ENCODE measurements around the gene GLS.

The GLS gene

DNA sequence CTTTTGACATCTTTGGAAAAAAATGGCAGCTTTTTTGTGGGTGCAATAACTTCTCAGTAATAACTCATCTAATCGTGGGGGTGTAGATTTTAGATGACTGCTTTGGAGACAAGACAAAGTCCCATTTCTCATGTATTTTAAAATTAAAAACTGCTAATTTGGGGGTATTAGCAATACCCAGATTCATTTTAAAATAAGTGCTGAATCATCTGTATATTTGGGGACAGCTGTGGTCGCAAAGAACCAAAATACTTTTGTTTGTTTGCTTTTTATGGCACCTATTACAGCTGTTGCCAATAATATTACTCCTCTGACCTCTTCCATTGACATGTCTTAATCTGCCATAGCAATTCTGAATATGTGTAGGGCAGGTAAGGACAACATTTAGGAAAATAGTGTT is 87.9 kb downstream of the GLS start:
- in situ Hi-C loops (cut with HindIII; ENCODE audit: low sequenced_read_pairs): no loop called here

DNA sequence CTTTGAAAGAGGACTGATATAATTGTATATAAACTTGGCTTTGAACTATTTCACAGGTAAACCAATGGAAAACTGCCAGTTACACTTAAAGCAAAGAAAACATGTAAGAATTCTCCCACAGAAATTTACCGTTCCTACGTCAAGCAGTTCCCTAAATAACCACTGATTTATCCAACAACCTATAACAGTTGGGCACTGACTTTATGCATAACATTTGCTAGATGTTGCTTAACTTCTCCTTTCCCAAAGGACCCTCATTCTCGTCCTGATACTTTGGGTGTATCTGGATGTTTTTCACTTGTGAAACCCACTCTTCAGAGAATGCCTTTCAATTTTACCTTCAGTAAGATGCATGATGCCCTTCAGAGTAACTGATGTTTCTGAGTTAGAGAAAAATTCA is 89.5 kb downstream of the GLS start:
- in situ Hi-C loops (cut with HindIII; ENCODE audit: low sequenced_read_pairs): no loop called here

DNA sequence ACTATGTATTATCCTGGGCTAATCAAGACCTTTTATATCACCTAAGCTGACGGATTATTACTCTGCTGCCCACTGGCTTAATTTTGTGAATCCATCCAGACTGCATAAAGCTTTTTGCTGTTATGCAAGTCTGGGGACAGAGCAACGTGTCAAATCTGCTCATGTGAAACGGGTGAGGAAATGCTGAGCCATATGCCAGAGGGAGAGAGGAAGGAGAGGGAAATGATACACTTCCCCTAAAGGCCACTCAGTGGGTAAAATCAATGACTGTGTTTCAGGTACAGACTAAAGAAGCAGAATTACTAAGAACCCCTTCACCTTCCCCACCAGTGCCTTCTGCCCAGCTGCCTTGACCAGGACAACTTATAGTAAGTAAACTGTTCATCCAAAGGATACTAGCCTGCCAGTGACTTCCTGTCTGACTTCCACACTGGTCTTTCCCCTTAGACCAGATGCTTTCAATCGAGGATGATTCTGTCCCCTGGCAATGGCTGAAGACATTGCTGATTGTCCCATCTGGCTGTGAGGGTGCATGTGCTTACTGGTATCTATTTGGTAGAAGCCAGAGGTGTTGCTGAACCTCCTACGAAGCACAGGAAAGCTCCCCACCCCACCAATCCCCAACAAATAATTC is 90.4 kb downstream of the GLS start:
- in situ Hi-C loops (cut with HindIII; ENCODE audit: low sequenced_read_pairs): no loop called here

DNA sequence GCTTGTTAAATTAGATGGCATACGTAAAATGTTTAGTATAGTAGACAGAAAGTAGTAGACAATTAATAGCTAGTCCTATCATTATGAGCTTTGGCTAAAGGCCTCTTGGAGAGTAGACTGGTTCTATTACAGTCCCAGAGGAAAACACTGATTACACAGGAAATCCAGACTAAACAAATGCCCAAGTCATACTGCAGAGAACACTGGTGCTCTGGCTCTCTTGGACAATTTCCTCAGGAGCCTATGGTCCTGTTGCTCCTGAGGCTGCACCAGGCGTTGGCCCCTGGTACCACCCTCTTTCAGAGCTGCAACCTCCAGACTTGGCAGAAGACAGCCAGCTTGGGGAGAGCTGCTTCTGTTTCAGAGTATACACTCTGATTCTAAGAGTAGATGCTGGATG is 91.6 kb downstream of the GLS start:
- in situ Hi-C loops (cut with HindIII; ENCODE audit: low sequenced_read_pairs): no loop called here

DNA sequence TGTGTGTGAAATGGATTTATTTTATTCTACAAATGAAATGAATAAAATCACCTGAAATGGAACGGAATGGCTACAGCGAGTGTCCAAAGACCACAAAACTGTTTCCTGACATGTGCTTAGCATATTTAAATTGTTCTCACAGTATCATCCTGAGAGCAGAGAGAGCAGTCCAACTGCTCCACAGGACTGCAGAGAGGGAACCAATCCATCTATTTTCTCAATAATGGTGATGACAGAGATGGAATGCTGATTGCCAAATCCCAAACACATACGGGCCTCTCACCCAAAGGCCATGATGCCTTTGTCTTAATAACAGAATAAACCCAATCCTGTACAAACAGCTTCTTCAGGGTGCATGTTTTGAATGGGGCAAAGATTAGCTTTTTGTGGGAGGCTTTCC is 92.2 kb downstream of the GLS start:
- in situ Hi-C loops (cut with HindIII; ENCODE audit: low sequenced_read_pairs): no loop called here

DNA sequence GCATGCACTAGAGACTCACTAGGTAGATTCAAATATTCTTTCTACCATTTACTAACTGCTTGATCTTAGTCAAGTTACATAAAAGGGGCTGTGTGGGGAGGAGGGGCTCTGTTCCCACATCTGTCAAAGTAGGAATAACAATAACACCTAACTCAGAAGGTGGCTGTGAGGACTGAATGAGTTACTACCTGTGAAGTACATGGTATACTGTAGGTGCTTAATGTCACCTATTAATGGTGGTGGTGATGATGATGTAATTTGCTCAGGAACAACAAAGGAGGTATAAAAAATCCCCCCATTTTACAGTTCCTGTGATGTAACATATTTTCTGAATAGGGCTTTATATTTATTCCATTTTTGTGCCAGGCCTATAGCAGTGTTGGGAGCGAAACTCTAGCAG is 92.6 kb downstream of the GLS start:
- in situ Hi-C loops (cut with HindIII; ENCODE audit: low sequenced_read_pairs): no loop called here

DNA sequence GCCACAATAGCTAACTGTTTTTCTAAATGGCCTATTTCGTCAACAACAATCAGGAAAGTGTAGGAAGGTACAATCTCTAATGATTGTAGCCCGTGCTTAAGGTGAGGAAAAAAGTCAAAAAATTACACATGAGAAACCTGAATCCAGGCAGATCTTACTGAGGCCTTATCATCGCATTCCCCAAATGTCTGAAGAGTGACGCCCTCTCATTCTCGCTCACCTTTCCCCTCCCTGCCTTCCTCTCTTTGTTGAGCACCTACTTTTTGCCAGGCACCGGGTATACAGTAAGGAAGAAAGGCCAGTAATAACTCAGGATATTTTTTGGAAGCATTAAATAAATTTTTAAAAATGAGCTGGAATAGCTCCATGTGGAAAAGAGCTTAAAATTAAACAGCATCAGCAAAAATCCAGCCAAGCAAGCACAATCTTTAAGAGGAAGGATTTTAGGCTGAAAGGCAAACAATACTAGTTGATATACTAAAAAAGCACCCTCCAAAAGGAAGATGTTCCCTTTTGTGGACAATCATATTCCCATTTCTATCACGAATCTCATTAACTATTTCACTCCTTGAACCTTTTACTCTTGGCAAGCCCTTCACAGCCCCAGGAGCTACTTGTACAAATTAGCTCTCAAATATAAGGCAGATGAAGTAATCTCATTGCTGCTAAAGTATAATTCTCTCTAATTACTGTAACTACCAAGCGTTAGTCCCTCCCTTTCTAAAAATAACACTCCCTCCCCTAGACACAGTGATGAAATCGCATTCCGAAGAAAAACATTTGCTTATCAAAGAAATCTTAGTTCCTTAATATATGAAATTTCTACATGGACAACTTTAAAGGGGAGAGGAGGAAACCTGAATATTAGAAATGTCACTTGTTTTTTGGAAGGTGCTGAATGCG is 93.4 kb downstream of the GLS start:
- in situ Hi-C loops (cut with HindIII; ENCODE audit: low sequenced_read_pairs): no loop called here

DNA sequence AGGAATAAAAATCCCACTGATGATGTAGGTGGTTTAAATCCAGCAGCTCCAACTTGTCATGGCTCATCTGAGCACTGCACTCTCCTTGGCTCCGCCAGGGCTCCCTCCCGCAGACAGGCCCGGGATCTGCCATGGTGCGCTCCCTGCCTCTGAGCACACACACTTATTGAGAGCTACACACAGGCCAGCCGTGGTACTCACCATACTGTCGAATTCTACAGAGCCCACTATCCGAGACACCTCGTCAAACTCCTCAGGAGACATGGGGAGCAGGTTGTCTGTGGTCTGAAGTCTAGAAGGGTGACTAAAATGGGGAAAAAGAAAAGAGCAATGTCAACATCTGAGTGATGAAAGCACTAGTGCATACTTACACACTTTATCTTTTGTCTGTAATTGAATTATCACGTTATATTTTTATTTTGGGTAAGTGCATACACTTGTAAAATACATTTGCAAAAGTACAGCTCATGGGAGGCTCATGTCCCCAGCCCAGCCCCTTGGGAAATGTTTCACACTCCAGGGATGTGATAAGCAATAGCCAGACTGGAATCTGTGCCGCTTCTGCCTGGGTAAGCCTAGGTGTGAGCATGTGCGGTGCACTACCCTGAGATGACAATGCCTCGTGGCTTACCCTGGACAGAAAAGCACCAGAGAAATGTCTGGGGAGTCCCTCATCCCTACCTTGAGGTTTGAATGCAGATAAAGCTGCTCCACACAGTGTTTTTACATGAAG is 94.2 kb downstream of the GLS start:
- in situ Hi-C loops (cut with HindIII; ENCODE audit: low sequenced_read_pairs): no loop called here

DNA sequence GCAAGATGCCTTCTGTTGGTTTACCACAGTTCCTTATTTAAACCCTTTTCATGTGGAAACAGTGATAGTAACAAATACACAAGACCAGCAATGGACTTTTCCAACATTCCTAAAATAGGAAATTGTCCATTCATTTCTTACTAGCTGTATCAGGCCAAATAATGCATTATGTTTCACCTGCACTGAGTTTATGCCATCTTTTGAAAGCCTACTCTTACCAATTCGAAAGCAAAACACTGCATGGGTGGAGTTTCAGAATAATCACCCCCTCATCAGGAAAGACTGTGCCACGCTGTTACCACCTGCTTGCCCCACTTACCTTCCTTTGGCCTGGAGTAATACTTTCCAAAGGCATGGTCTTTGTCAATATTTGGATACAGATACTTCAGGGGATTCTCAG is 95.9 kb downstream of the GLS start:
- in situ Hi-C loops (cut with HindIII; ENCODE audit: low sequenced_read_pairs): no loop called here

DNA sequence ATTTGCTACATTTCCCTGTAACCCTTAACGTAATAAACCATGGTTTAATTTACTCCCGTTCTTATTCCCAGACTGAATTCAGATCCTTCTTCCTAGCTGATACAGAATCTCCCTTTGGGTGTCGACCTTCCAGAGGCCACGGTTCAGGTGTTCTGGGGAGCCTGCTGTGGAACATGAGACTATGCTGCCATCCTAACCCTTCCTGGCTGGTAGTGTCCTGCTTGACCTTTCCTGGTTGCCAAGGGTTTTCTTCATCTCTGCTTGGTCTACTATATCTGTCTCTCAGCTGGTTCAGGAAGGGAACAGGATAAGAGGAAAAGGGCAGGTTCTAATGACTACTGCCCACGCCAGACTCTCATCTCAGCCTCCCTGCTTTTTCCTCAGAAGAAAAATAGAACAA is 96.9 kb downstream of the GLS start:
- in situ Hi-C loops (cut with HindIII; ENCODE audit: low sequenced_read_pairs): no loop called here

DNA sequence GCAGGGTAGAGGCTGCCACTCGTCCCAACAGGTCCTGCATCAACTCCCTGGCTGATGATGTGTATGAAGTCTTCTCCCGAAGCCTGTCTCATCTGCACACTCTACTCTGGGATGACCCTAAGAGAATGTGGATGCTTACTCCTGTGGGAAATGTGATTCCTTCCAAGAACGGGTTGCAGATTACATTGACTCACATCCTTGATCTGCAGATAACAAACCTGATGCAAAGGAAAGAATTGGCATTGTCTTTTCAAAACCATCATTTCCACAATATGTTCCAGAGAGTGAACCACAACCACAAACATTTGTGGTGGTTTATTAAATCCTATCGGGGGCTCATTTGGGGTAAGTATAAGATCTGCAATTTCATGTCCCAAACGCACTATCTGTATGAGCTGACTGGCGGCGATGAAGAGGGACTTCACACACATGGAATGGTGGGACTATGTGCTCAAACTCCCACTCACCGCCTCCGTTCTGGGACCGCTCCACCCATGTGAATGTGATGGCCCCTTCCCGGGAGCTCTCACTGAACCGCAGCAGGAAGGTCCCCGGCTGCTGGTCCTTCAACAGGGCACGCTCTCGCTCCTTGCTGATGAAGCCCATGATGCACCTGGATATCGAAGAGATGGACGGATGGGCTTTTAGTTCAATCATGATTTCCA is 97.9 kb downstream of the GLS start:
- in situ Hi-C loops (cut with HindIII; ENCODE audit: low sequenced_read_pairs): no loop called here

DNA sequence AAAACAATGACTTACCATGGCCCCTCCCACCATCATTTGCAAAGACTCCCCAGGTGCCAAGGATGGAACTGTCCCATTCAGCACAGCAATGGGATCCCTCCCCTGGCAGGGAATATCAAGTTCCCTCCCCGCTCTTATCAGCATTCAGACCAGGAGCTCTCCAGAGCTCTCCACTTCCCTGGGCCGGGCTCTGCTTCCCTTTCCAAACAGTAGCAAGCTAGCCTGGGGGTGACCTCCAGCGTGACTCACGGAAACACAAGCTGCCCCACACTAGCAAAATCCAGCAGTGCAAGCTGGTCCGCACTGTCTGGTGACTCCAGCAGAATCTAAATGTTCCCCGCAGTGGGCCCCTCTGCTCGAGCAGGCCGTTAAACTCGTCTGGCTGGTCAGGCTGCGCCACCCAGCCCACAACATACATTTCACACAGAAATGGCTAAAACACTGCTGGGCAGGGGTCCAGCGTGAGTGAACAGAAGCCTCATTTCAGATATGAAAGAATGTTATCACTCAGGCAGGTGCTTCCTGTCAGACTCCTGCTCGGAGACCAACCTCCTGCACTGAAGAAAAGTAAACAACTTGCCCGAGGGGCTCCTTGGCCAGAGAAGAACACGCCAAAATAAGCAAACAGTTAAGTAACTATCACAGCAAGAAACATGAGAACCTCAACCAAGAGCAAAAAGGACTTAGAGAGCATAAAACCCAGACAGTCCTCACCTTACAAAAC is 99.4 kb downstream of the GLS start:
- in situ Hi-C loops (cut with HindIII; ENCODE audit: low sequenced_read_pairs): no loop called here

DNA sequence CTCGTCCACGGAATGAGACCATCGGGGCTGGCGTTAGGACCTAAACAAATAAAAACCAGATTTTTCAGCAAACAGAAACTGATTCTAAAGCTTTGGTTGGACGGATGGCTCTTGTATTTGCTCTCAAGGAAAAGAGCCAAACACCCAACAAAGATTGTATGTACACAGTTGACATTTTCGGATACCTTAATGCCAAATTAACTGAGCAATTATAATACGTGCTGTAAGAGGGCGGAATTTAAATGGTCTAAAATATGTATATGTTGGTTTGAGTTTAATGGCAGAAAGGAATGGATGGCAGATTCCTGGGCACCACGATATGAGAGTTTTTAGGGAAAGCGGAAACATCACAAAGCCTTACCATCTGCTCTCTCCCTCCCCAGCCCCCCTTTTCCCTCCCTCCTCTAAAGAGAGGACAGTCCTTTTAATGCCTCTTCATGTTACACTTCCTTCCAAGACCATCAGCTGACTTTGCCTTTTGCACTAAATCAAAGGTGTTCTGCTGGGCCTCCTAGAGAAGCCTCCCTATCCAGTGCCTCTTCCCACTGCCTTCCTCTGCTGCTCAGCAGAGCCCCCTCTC is 100.1 kb downstream of the GLS start:
- in situ Hi-C loops (cut with HindIII; ENCODE audit: low sequenced_read_pairs): no loop called here

DNA sequence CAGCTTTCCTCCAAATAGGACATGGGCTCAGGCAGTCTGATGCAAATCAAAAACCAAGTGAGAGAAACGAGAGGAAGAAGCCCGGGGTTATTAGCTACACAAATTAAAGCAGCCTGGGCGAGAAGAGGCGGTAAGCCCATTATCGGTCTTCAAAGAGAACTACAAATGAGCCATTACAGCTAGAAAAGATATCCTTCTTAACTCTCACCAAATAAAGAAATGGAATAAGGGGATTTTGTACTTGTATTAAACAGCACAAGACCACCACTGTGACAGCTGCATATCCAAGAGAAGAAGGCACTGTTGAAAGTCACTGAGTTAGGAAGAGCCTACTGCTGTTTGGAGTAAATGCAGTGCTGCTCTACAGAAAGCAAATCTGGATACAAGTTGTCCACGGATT is 100.7 kb downstream of the GLS start:
- in situ Hi-C loops (cut with HindIII; ENCODE audit: low sequenced_read_pairs): no loop called here

DNA sequence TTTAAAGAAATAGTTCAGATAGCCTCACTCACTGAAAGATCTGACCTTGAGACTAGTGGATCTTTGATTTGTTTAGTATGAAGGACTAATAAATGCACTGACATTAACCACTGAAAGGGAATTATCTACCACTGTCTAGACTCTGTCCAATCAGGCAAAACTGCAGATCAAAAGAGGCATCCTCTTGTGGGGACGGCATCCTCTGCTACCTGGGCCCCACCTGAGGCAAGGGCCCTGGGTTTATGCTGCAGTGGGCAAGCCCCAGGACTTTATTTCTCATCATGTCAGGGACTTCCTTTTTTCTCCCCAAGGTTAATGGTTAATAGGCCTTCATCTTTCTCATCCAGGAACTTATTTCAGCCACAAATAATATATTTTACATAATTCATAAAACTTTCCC is 101.1 kb downstream of the GLS start:
- in situ Hi-C loops (cut with HindIII; ENCODE audit: low sequenced_read_pairs): no loop called here

DNA sequence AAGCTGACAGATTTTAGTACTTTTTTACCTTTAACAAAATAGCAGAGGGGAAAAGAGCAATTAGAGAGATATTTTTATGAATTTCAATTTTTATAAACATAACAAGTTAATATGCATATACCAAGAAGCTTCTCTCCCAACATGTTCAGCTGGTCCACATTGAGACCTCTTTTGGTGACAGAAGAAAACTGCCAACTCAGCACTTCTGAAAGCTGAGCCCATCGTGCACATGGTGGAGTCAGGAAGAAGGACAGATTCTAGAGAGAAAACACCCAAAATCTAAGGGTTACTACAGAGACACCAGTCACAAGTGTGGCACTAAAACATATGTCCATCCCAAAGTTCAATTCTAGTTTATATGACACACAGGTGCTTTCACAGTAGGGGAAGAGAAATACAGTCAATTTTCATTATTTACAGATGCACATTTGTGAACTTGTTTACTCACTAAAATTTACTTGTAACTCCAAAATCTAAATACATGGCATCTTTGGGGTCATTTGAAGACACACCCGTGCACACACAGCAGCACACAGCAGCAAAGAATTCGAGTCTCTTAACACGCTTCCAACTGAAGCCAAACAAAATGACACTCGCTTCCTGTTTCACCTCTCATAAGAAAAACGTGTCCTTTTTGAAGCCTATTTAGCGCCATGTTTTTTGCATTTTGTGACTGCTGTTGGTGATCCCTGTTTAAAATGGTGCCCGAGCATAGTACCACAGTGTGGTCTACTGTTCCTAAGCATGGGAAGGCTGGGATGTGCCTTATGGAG is 101.8 kb downstream of the GLS start:
- in situ Hi-C loops (cut with HindIII; ENCODE audit: low sequenced_read_pairs): no loop called here

DNA sequence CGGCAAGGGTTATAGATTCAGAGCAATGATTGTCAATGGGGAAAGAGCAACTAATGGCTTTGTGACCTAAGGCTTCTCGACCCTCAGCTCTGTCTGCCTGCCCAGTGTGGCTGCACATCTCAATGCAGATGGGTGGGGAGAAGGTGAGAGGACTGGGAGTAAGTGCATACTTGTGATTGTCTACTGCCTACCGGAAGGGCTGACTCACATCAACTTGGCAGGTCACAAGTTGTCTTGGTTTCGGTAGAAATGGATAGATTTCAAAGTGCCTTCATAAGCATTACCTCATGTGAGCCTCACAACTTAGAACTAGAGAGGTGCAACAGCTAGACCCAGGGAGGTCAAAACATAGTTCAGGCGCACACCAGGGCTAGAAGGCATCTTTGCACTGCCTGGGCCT is 104.0 kb downstream of the GLS start:
- in situ Hi-C loops (cut with HindIII; ENCODE audit: low sequenced_read_pairs): no loop called here

DNA sequence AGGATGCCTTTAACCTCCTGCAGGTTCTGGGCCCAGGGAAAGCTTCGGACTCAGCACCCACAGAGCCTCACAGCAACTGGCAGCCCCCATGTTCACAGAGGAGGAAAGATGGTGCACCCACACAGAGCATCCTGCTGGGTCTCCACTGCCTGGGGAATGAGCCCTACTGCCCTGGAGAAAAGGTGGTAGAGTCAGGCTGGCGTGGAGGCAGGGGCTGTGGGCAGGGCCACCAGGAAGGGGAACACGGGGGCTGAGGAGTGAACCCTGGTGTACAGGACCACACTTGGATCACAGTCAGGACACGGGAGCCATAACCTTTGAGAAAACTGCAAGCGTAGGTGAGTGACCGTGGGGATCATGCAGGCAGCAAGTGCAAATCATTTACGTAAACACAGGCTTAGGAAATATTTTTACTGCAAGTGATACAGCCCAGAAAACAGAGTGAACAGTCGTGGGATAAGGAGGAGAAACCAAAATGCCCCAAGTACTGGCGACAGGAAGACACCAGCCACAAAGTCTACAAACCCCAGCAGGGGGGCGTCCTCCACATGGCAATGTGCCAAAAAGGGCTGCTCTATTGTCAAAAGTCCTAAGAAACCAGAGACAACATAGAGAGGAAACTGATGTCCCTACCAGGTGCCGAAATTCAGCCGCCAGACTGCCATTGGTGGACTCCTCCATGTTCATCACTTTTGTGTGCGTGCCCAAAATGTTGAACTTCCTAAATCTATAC is 105.8 kb downstream of the GLS start:
- in situ Hi-C loops (cut with HindIII; ENCODE audit: low sequenced_read_pairs): no loop called here

DNA sequence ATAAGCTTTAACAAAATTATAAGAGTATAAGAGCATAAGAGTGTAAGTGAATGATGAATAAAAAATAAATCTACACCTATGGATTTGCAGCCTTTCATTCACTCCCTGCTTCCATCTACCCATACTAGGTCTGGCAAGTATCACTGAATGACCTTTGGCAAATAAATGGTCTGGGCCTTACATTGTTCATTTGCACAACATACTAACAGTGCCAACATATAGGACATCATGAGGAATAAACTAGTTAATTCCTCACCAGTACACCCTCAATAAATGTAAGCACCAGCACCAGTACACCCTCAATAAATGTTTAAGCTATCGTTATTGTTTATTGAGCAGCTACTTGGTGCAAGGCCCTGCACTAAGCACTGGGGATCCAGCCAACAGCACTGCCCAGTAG is 106.5 kb downstream of the GLS start:
- in situ Hi-C loops (cut with HindIII; ENCODE audit: low sequenced_read_pairs): no loop called here

Measured in DLD1 (cell line).